PFSK-1 (cell line): ENCODE data around the gene PUDP.

Experiments used
- POLR2AphosphoS5 ChIP-seq: IDR thresholded peaks from 2 replicates; pipeline ENCODE4 v1.6.1; 2012; ENCODE audit warnings: low read depth, mild to moderate bottlenecking, control low read depth, low read length, moderate library complexity
- REST ChIP-seq, 2 experiments: IDR thresholded peaks; 2 replicates each; pipeline versions ENCODE4 v1.6.1 to v1.8.0; 2011 to 2012; ENCODE audit warnings: low read depth in 2 of 2, low read length in 2 of 2, control low read depth in 1 of 2, inconsistent platforms in 1 of 2, mild to moderate bottlenecking in 1 of 2, moderate library complexity in 1 of 2; ENCODE audit not compliant: insufficient read depth in 1 of 2
- SIN3A ChIP-seq: IDR thresholded peaks from 2 replicates; pipeline ENCODE4 v1.6.1; 2012; ENCODE audit warnings: mild to moderate bottlenecking, low read length, moderate library complexity, borderline replicate concordance; ENCODE audit not compliant: insufficient read depth
- TAF1 ChIP-seq: IDR thresholded peaks from 2 replicates; pipeline ENCODE4 v1.6.1; 2012; ENCODE audit warnings: low read length, control low read depth, borderline replicate concordance; ENCODE audit not compliant: insufficient read depth

DNA sequence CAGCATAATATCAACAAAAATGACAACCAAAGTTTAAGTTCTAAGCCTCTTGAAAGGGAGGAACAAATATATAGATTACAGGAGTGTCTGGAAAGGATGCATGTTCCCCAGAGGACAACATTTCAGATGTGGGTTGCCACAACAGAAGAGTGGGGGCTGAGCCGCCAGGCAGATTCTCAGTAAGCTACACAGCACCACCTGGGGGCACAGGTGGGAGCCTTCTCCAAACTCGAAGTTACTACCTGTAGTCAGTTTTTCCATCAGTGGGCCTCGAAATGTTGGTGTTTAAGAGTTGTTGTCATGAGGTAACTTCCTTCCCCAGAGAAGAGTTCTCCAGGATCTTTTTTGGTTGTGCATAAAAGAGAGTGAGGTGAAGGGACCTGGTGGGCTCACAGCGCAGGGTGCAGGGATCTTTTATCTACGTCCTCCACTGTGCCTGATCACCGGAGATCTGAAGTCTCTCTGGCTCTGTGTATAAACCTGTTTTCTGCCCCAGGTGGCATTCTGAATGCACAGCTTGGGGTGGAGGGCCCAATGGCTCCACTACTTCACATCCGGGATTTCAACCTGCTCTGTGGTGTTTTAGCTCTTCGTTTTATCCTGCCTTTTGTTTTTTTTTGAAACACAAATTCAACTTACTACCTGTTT is 58.9 kb downstream of the PUDP start:
- no peak for TF ChIP-seq TAF1
- TF ChIP-seq POLR2AphosphoS5: no peak
- no peak for TF ChIP-seq REST (IDR thresholded peaks at IDR 0.05; ENCODE audit: insufficient read depth in 1 of 2, low read depth in 2 of 2, low read length in 2 of 2)
- no peak for TF ChIP-seq SIN3A
